PC-9 (cell line): ENCODE measurements around the gene SRXN1. TPM values are rescaled to one million over a fixed set of nuclear protein-coding genes. Genes with fewer than 3 reads are reported as not detected.
A peak's percentile ranks its signal among the peaks of the same experiment; 100 is the strongest.

Experiments used
- BruUV-seq: library from RNA; stranded (reverse); fragments of 400-500 nt; replicated peaks from 2 replicates; lab custom pipeline; 2021; lab: Mats Ljungman, UMichigan
- CTCF ChIA-PET: fragments of 300-600 bp; sonication (Branson Sonifier 250); formaldehyde crosslinking; loops from one replicate; lab custom pipeline; 2022; ENCODE audit warnings: antibody characterized with exemption; lab: Charles Lee
- POLR2A ChIA-PET: fragments of 300-600 bp; sonication (Branson Sonifier 250); formaldehyde crosslinking; loops from one replicate; lab custom pipeline; 2022; ENCODE audit warnings: antibody characterized with exemption; ENCODE audit not compliant: unreplicated experiment; lab: Charles Lee
- DNase-seq, 2 experiments: peaks; one replicate each; pipeline versions ENCODE4 v3.0.0 to v3.0.0-alpha.2; 2015 to 2022; ENCODE audit warnings: mixed read lengths in 1 of 2
- H2AFZ ChIP-seq: fragments of 200-600 bp; sonication (generic); 2 replicates; pipeline ENCODE4 v1.8.1; 2017; ENCODE audit warnings: antibody characterized with exemption
- H3F3A ChIP-seq: fragments of 200-600 bp; sonication (generic); 2 replicates; pipeline ENCODE4 v1.8.1; 2017; ENCODE audit warnings: antibody characterized with exemption, mild to moderate bottlenecking, low read depth; ENCODE audit not compliant: insufficient read depth
- H3K27ac ChIP-seq: fragments of 200-600 bp; sonication (generic); 2 replicates; pipeline ENCODE4 v1.6.1; 2016; ENCODE audit warnings: mixed run types
- H3K27me3 ChIP-seq: fragments of 200-600 bp; sonication (generic); 2 replicates; pipeline ENCODE4 v1.6.1; 2016; ENCODE audit warnings: low read depth, mixed run types; ENCODE audit not compliant: insufficient read depth
- H3K36me3 ChIP-seq: fragments of 200-600 bp; sonication (generic); 2 replicates; pipeline ENCODE4 v1.6.1; 2016; ENCODE audit warnings: low read depth, mixed run types
- H3K4me1 ChIP-seq: fragments of 200-600 bp; sonication (generic); replicated peaks from 2 replicates; pipeline ENCODE4 v1.6.1; 2016; ENCODE audit warnings: mixed run types; ENCODE audit not compliant: insufficient read depth
- H3K4me2 ChIP-seq: fragments of 200-600 bp; sonication (generic); 2 replicates; pipeline ENCODE4 v1.6.1; 2017; ENCODE audit warnings: mixed run types
- H3K4me3 ChIP-seq: fragments of 200-600 bp; sonication (generic); 2 replicates; pipeline ENCODE4 v1.6.1; 2016; ENCODE audit warnings: mixed run types
- H3K79me2 ChIP-seq: fragments of 200-600 bp; sonication (generic); 2 replicates; pipeline ENCODE4 v1.6.1; 2017; ENCODE audit warnings: low read depth, mixed run types
- H3K9me2 ChIP-seq: fragments of 200-600 bp; sonication (generic); 2 replicates; pipeline ENCODE4 v1.8.1; 2017; ENCODE audit warnings: mild to moderate bottlenecking; ENCODE audit not compliant: insufficient read depth
- H3K9me3 ChIP-seq: fragments of 200-600 bp; sonication (generic); 2 replicates; pipeline ENCODE4 v1.8.1; 2016; ENCODE audit warnings: low read depth; ENCODE audit not compliant: insufficient read depth
- H4K20me1 ChIP-seq: fragments of 200-600 bp; sonication (generic); 2 replicates; pipeline ENCODE4 v1.8.1; 2017; ENCODE audit not compliant: insufficient read depth
- EZH2 ChIP-seq: fragments of 200-600 bp; sonication (generic); IDR thresholded peaks from 2 replicates; pipeline ENCODE4 v1.8.0; 2017; ENCODE audit warnings: antibody characterized with exemption, low read depth
- intact Hi-C: fragments of 100-400 bp; cut with micrococcal nuclease; formaldehyde crosslinking; loops from one replicate; pipeline ENCODE4 v1.10.0; 2022; ENCODE audit not compliant: unreplicated experiment
- total RNA-seq: library from RNA; stranded (reverse); gene quantifications from 2 replicates; pipeline ENCODE4 v1.2.3, GENCODE V29; 2021
- TF ChIP-seq, protein P1 (sequence below): fragments of 200-600 bp; sonication (generic); conservative IDR thresholded peaks from 2 replicates; pipeline ENCODE4 v1.6.1; 2017; ENCODE audit warnings: mixed run types, antibody characterized with exemption, mild to moderate bottlenecking, moderate library complexity

Gene SRXN1
- total RNA-seq, 1 experiment from 2014 or later: 204 TPM

DNA sequence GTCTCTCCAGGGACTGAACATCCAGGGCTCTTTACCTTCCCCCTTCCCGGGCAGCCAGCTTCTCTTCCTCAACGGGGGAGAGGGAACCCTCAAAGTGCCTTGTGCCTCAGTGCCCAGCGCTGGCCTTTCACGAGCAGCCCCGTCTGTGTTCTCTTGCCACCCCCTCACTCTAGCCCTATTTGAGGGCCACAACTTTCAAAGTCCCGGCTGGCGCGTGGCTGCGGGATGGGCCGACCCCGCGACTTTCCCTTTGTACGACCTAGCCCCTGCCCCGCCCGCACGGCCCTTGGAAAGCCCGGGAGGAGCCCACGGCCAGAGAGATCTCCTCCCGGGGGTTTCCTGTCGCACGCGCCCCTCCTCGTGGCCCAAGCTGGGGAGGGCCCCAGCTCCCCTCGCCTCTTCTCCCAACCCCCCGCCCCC, 22.0 kb upstream of the SRXN1 start:
- BruUV-seq: no TSS peak
- Histone ChIP-seq H3K27ac (no peak overlapping the region), H3K79me2 (no peaks in the 10 kb centered on the region), H3K4me1 (no peaks in the 10 kb centered on the region), H3K9me3 (no peaks in the 10 kb centered on the region), H3K4me2 (peak overlapping the region; percentile 13; the same call in 1 of the 2 replicates), H3F3A (no peaks in the 10 kb centered on the region), H3K36me3 (no peaks in the 10 kb centered on the region), H2AFZ (no peak overlapping the region), H3K27me3 (peaks cover 64% of the 10 kb centered on the region), H4K20me1 (0 out of 2 replicates have a peak, but pooled peaks cover 2% of the 10 kb centered on the region), H3K9me2 (no peaks in the 10 kb centered on the region), H3K4me3 (no peak overlapping the region)
- ChIA-PET CTCF (no interaction called here), POLR2A (interaction anchor here (0.7 kb wide), 1 partner anchor 30 kb away, joined by 8 read pairs; no protein-coding TSS in a partner anchor)
- peak in 1 of 2 experiments; percentile 2 for DNase-seq
- TF ChIP-seq, protein P1, sequence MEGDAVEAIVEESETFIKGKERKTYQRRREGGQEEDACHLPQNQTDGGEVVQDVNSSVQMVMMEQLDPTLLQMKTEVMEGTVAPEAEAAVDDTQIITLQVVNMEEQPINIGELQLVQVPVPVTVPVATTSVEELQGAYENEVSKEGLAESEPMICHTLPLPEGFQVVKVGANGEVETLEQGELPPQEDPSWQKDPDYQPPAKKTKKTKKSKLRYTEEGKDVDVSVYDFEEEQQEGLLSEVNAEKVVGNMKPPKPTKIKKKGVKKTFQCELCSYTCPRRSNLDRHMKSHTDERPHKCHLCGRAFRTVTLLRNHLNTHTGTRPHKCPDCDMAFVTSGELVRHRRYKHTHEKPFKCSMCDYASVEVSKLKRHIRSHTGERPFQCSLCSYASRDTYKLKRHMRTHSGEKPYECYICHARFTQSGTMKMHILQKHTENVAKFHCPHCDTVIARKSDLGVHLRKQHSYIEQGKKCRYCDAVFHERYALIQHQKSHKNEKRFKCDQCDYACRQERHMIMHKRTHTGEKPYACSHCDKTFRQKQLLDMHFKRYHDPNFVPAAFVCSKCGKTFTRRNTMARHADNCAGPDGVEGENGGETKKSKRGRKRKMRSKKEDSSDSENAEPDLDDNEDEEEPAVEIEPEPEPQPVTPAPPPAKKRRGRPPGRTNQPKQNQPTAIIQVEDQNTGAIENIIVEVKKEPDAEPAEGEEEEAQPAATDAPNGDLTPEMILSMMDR: no peak
- no peak for TF ChIP-seq EZH2
- intact Hi-C loops: loop anchor here (10.0 kb wide), 1 partner anchor 50 kb away; no protein-coding TSS in a partner anchor

DNA sequence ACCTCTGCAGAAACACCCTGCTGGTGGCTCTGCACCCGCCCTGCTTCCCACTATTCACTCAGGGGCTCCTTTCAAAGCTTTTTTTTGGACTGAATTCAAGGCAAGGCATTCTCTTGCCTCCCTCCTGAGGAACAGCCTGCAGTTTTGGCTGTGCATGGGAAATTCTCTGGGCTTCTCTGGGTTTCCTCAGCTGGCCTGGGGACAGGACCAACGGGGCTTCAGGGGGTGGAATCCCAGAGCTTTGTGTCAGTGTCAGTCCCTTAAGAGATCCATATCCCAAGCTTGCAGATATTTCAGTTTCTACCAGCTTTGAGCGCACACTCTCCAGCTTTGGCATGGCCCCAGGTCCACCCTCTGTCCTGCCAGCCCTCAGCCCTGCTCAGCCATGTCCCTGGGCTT, 20.6 kb upstream of the SRXN1 start:
- intact Hi-C loops: loop anchor here (10.0 kb wide), 1 partner anchor 51 kb away; no protein-coding TSS in a partner anchor
- H3K9me2 ChIP-seq: no peaks in the 10 kb centered on the region
- H3K4me1 ChIP-seq: no peaks in the 10 kb centered on the region
- TF ChIP-seq EZH2: no peak
- TF ChIP-seq, protein P1: no peak
- H3K27me3 ChIP-seq: peaks cover 49% of the 10 kb centered on the region
- POLR2A ChIA-PET: no interaction called here
- H3F3A ChIP-seq: no peaks in the 10 kb centered on the region
- CTCF ChIA-PET: no interaction called here
- H3K79me2 ChIP-seq: no peaks in the 10 kb centered on the region
- no peaks in the 10 kb centered on the region for H3K9me3 ChIP-seq
- H3K4me3 ChIP-seq: no peak overlapping the region
- H3K36me3 ChIP-seq: no peaks in the 10 kb centered on the region
- no TSS peak for BruUV-seq
- H4K20me1 ChIP-seq: 0 out of 2 replicates have a peak, but pooled peaks cover 2% of the 10 kb centered on the region
- no peak overlapping the region for H3K27ac ChIP-seq
- no peak overlapping the region for H2AFZ ChIP-seq
- no peak for DNase-seq
- no peak overlapping the region for H3K4me2 ChIP-seq

DNA sequence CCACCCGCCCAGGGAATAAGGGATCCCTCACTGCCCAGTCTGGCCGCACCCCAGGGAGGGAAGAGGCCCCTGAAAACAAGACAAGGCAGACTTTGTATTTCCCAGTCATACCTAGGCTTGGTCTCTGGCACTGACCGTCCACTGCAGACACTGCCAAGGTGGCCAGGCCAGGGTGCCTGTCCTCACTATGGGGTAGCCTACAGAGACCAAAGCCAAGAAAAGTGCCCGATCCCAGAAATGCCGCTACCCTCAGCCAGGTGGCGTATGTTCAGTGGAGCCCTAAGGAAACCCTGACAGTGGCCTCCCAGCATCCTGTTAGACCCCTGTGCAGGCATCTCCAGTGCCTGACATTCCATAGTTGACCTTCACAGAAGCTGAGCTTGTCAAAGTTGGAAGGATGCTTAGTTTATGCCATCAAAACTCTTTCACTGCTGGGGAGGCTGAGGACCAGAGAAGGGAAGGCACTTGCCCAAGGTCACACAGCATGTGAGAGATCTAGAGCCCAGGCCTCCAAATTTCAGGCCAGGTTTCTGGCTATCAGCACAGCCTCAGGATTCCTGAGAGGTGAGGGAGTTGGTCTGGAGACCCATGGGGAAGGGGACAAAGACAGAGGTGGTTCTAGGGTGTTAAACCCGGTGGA, 20.1 kb upstream of the SRXN1 start:
- Histone ChIP-seq H3K79me2 (no peaks in the 10 kb centered on the region), H3F3A (no peaks in the 10 kb centered on the region), H3K9me3 (no peaks in the 10 kb centered on the region), H3K27me3 (peaks cover 44% of the 10 kb centered on the region), H3K4me2 (no peak overlapping the region), H3K9me2 (no peaks in the 10 kb centered on the region), H2AFZ (no peak overlapping the region), H4K20me1 (0 out of 2 replicates have a peak, but pooled peaks cover 2% of the 10 kb centered on the region), H3K4me3 (no peak overlapping the region), H3K4me1 (no peaks in the 10 kb centered on the region), H3K27ac (no peak overlapping the region), H3K36me3 (no peaks in the 10 kb centered on the region)
- POLR2A ChIA-PET: no interaction called here
- TF ChIP-seq, protein P1: peak; percentile 50
- TF ChIP-seq EZH2: no peak
- no TSS peak for BruUV-seq
- CTCF ChIA-PET: no interaction called here
- intact Hi-C loops: loop anchor here (10.0 kb wide), 1 partner anchor 52 kb away; no protein-coding TSS in a partner anchor
- DNase-seq: peak in 1 of 2 experiments; percentile 32
